Astrocyte (in vitro differentiated cells and primary cell): ENCODE measurements around the gene S100A12. TPM values are rescaled to one million over a fixed set of nuclear protein-coding genes. Genes with fewer than 3 reads are reported as not detected.

Source experiments
- DNase-seq: peaks from one replicate; pipeline ENCODE4 v3.0.0-alpha.2; 2010; ENCODE audit warnings: low read depth
- FAIRE-seq: peaks from 2 replicates; lab custom pipeline; 2011; peaks lifted over from hg19 to GRCh38; lab: Jason Lieb, UNC
- H2AFZ ChIP-seq: 2 replicates; pipeline ENCODE4 v1.6.0; 2012; ENCODE audit warnings: low read depth, low read length, inconsistent platforms
- H3K27ac ChIP-seq: 2 replicates; pipeline ENCODE4 v1.5.1; 2011; ENCODE audit warnings: low read depth, low read length, inconsistent platforms
- H3K27me3 ChIP-seq: 2 replicates; pipeline ENCODE4 v1.6.0; 2011; ENCODE audit warnings: low read length, inconsistent platforms; ENCODE audit not compliant: insufficient read depth
- H3K36me3 ChIP-seq: 2 replicates; pipeline ENCODE4 v1.5.1; 2011; ENCODE audit warnings: low read length, inconsistent platforms; ENCODE audit not compliant: insufficient read depth
- H3K4me1 ChIP-seq: 2 replicates; pipeline ENCODE4 v1.5.1; 2011; ENCODE audit warnings: low read length, inconsistent platforms; ENCODE audit not compliant: insufficient read depth
- H3K4me2 ChIP-seq: 2 replicates; pipeline ENCODE4 v1.6.0; 2012; ENCODE audit warnings: low read length, inconsistent platforms
- H3K4me3 ChIP-seq: 2 replicates; pipeline ENCODE4 v1.5.1; 2011; ENCODE audit warnings: low read depth, mild to moderate bottlenecking, low read length, inconsistent platforms; ENCODE audit not compliant: insufficient read depth
- H3K79me2 ChIP-seq: 2 replicates; pipeline ENCODE4 v1.6.0; 2012; ENCODE audit warnings: mild to moderate bottlenecking, low read length, inconsistent platforms; ENCODE audit not compliant: insufficient read depth
- H3K9ac ChIP-seq: 2 replicates; pipeline ENCODE4 v1.6.0; 2012; ENCODE audit warnings: mild to moderate bottlenecking, low read length, inconsistent platforms
- H3K9me3 ChIP-seq: 2 replicates; pipeline ENCODE4 v1.5.1; 2012; ENCODE audit warnings: low read depth, mild to moderate bottlenecking, low read length, inconsistent platforms; ENCODE audit not compliant: insufficient read depth
- H4K20me1 ChIP-seq: 2 replicates; pipeline ENCODE4 v1.6.0; 2012; ENCODE audit warnings: low read length, inconsistent platforms; ENCODE audit not compliant: insufficient read depth
- H3K27ac Mint-ChIP-seq: one replicate; pipeline ENCODE4 v1.8.0; 2021; ENCODE audit warnings: mild to moderate bottlenecking, mixed read lengths; ENCODE audit not compliant: unreplicated experiment
- H3K27me3 Mint-ChIP-seq: one replicate; pipeline ENCODE4 v1.8.0; 2021; ENCODE audit warnings: low read depth, mixed read lengths; ENCODE audit not compliant: unreplicated experiment
- H3K36me3 Mint-ChIP-seq: one replicate; pipeline ENCODE4 v1.8.0; 2021; ENCODE audit warnings: low read depth, mixed read lengths; ENCODE audit not compliant: unreplicated experiment
- H3K4me1 Mint-ChIP-seq: one replicate; pipeline ENCODE4 v1.8.0; 2021; ENCODE audit warnings: low read depth, mixed read lengths; ENCODE audit not compliant: unreplicated experiment
- H3K4me3 Mint-ChIP-seq: one replicate; pipeline ENCODE4 v1.8.0; 2021; ENCODE audit warnings: mild to moderate bottlenecking, moderate library complexity, mixed read lengths; ENCODE audit not compliant: unreplicated experiment
- H3K9me3 Mint-ChIP-seq: one replicate; pipeline ENCODE4 v1.8.0; 2021; ENCODE audit warnings: mild to moderate bottlenecking, mixed read lengths; ENCODE audit not compliant: unreplicated experiment
- EZH2 ChIP-seq: IDR thresholded peaks from 2 replicates; pipeline ENCODE4 v1.6.1; 2012; ENCODE audit warnings: mild to moderate bottlenecking, low read length, inconsistent platforms; ENCODE audit not compliant: insufficient read depth
- total RNA-seq: library from RNA; stranded (reverse); gene quantifications from 2 replicates; pipeline ENCODE4 v1.2.1, GENCODE V29; 2021
- TF ChIP-seq, protein P1 (sequence below): IDR thresholded peaks from 2 replicates; pipeline ENCODE4 v1.5.1; 2011; ENCODE audit warnings: low read depth, mild to moderate bottlenecking, inconsistent platforms, low read length, moderate library complexity; ENCODE audit not compliant: insufficient read depth

The S100A12 gene
- total RNA-seq, 1 donor from 2014 or later = not detected

- H3K4me1 ChIP-seq = no peaks in the 10 kb centered on the region
- Mint-ChIP-seq H3K4me3 (no peak overlapping the region), H3K4me1 (peaks cover 6% of the 10 kb centered on the region), H3K27me3 (peaks cover 37% of the 10 kb centered on the region), H3K9me3 (no peaks in the 10 kb centered on the region), H3K36me3 (no peaks in the 10 kb centered on the region), H3K27ac (no peak overlapping the region)
- TF ChIP-seq, protein P1, sequence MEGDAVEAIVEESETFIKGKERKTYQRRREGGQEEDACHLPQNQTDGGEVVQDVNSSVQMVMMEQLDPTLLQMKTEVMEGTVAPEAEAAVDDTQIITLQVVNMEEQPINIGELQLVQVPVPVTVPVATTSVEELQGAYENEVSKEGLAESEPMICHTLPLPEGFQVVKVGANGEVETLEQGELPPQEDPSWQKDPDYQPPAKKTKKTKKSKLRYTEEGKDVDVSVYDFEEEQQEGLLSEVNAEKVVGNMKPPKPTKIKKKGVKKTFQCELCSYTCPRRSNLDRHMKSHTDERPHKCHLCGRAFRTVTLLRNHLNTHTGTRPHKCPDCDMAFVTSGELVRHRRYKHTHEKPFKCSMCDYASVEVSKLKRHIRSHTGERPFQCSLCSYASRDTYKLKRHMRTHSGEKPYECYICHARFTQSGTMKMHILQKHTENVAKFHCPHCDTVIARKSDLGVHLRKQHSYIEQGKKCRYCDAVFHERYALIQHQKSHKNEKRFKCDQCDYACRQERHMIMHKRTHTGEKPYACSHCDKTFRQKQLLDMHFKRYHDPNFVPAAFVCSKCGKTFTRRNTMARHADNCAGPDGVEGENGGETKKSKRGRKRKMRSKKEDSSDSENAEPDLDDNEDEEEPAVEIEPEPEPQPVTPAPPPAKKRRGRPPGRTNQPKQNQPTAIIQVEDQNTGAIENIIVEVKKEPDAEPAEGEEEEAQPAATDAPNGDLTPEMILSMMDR = no peak
- no peak for TF ChIP-seq EZH2
- H3K9ac ChIP-seq = no peak overlapping the region
- no peaks in the 10 kb centered on the region for H3K9me3 ChIP-seq
- no peaks in the 10 kb centered on the region for H4K20me1 ChIP-seq
- H2AFZ ChIP-seq = no peak overlapping the region
- DNase-seq = no peak
- no peak overlapping the region for H3K27ac ChIP-seq
- no peaks in the 10 kb centered on the region for H3K79me2 ChIP-seq
- H3K36me3 ChIP-seq = no peaks in the 10 kb centered on the region
- FAIRE-seq = no peak
- no peak overlapping the region for H3K4me2 ChIP-seq
- H3K4me3 ChIP-seq = no peak overlapping the region
- H3K27me3 ChIP-seq = peaks cover 3% of the 10 kb centered on the region
These were observed 1.4 kb downstream of the S100A12 start for GRCh38 chr1:153374071-153374470.

GRCh38 chr1:153372571-153372970 lies 2.9 kb downstream of the S100A12 start:
- no peak for FAIRE-seq
- peaks cover 3% of the 10 kb centered on the region for H3K27me3 ChIP-seq
- no peak overlapping the region for H3K4me2 ChIP-seq
- H3K9ac ChIP-seq = no peak overlapping the region
- DNase-seq = no peak
- TF ChIP-seq EZH2 = no peak
- TF ChIP-seq, protein P1 = no peak
- Mint-ChIP-seq H3K4me3 (no peak overlapping the region), H3K36me3 (no peaks in the 10 kb centered on the region), H3K27ac (no peak overlapping the region), H3K27me3 (peaks cover 38% of the 10 kb centered on the region), H3K9me3 (no peaks in the 10 kb centered on the region), H3K4me1 (peaks cover 6% of the 10 kb centered on the region)
- H3K4me1 ChIP-seq = no peaks in the 10 kb centered on the region
- no peaks in the 10 kb centered on the region for H4K20me1 ChIP-seq
- no peak overlapping the region for H2AFZ ChIP-seq
- H3K36me3 ChIP-seq = no peaks in the 10 kb centered on the region
- no peaks in the 10 kb centered on the region for H3K9me3 ChIP-seq
- H3K4me3 ChIP-seq = no peak overlapping the region
- no peaks in the 10 kb centered on the region for H3K79me2 ChIP-seq
- no peak overlapping the region for H3K27ac ChIP-seq

GRCh38 chr1:153371231-153371630 lies 4.2 kb downstream of the S100A12 start:
- Mint-ChIP-seq H3K4me1 (peaks cover 6% of the 10 kb centered on the region), H3K27ac (no peak overlapping the region), H3K9me3 (no peaks in the 10 kb centered on the region), H3K27me3 (peaks cover 37% of the 10 kb centered on the region), H3K4me3 (no peak overlapping the region), H3K36me3 (no peaks in the 10 kb centered on the region)
- Histone ChIP-seq H3K9me3 (no peaks in the 10 kb centered on the region), H3K79me2 (no peaks in the 10 kb centered on the region), H3K27ac (no peak overlapping the region), H3K4me1 (no peaks in the 10 kb centered on the region), H3K36me3 (no peaks in the 10 kb centered on the region), H3K4me3 (no peak overlapping the region), H2AFZ (no peak overlapping the region), H3K9ac (no peak overlapping the region), H4K20me1 (no peaks in the 10 kb centered on the region), H3K4me2 (no peak overlapping the region), H3K27me3 (peaks cover 3% of the 10 kb centered on the region)
- FAIRE-seq = no peak
- no peak for DNase-seq
- no peak for TF ChIP-seq EZH2
- TF ChIP-seq, protein P1 = no peak
